DMS53 treated with DMSO at 0.1 percent for 48 hours (cell line): Measurements from ENCODE around the gene TKT.
A peak's percentile ranks its signal among the peaks of the same experiment; 100 is the strongest.
"Not testable (repeated sequence)": the region's sequence is repeated elsewhere in the genome, so short reads cannot be mapped to it uniquely, and the experiment has no call there.

Source experiments
- DNase-seq: peaks from one replicate; lab custom pipeline; 2025; ENCODE audit not compliant: unreplicated experiment; lab: John Stamatoyannopoulos, UW

TKT gene

DNA sequence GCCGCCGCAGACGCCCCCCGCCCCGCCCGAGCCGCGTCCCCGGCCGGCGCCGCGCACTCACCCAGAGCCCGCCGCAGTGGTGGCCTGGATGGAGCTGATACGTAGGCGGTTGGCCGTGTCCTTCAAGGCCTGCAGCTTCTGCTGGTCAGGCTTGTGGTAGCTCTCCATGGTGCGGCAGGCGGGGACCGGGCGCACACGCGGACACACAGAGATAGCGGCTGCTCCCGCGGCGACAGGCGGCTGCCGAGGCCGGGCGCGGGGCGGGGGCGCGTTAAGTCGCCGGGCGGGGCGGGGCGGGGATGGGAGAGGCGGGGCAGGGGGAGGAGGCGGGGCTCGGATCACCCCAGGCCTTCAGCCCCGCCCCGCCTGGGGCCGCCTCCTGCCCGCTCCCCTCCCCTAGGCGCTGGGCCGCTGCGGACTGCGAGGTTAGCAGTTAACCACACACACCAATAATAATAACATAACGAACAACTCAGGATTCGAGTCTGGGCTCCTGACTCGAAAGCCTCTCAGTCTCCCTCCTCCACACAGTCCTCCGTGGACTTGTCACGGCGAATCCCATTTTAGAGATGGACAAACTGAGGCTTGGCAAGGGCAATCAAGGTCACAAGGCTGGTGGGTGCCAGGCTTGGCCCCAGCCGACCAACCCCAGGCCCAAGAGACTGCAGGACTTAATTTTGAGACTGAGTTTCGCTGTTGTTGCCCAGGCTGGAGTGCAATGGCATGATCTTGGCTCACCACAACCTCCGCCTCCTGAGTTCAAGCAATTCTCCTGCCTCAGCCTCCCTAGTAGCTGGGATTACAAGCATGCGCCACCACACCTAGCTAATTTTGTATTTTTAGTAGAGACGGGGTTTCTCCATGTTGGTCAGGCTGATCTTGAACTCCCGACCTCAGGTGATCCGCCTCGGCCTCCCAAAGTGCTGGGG is at the start of gene TKT:
TKT (minus strand) TSS at position 248 of the 929 bp plus-strand sequence; CDS start at position 168, 80 bp downstream.
- DNase-seq, result peak; percentile 20

GRCh38 chr3:53303957-53304356 is 48.1 kb upstream of the TKT start:
- DNase-seq, result no peak

- DNase-seq, result no peak
Measured at GRCh38 chr3:53303549-53303948, 47.7 kb upstream of the TKT start.

- no peak for DNase-seq
Measured at GRCh38 chr3:53300826-53301225, 45.0 kb upstream of the TKT start.

GRCh38 chr3:53299611-53300023 is 43.8 kb upstream of the TKT start:
- DNase-seq, result not testable (repeated sequence)

GRCh38 chr3:53295410-53295809 is 39.6 kb upstream of the TKT start:
- no peak for DNase-seq

- no peak for DNase-seq
Measured at GRCh38 chr3:53293867-53294266, 38.0 kb upstream of the TKT start.

GRCh38 chr3:53288214-53288613 is 32.4 kb upstream of the TKT start:
- DNase-seq, result no peak

DNA sequence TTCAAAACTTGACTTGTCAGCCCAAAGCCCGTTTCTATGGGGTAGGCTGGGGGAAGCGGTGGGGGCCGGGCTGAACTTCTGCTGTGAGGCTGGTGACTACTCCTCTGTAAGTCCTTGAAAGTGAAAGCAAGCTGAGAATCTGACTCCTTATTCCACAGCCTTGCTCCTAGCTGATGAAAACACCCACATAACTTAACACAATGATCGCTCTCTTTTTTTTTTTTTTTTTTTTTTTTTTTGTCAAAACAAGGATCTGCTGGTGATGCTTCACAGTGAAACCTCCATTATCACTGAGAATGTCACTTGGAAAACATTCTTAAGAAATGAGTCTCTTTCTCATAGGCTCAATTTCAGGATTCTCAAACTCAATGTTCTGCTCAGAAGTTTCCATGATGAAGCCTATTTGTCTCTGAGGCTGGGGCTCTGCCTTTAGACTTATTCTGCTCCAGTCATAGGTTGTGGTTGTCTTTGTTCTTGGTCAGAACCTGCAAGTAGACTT is 31.4 kb upstream of the TKT start:
- no peak for DNase-seq

DNA sequence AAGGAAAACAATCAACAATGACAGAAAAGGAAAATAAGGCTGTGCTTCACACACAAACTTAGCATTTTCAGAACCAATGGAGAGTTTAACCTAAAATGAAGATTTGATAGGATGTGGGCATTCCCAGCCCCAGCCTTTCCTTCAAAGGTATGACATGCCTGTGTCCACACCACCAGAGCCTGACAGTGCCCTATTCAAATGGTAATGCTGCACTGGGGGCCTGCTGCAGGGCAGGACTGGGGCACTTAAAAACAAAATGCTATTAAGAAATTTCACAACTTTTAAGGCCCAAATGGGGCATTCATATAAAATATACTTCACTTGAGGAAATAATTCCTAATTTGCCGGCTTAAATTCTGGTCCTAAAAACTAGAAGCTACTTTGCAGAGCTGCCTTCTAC is 30.9 kb upstream of the TKT start:
- DNase-seq, result no peak

DNA sequence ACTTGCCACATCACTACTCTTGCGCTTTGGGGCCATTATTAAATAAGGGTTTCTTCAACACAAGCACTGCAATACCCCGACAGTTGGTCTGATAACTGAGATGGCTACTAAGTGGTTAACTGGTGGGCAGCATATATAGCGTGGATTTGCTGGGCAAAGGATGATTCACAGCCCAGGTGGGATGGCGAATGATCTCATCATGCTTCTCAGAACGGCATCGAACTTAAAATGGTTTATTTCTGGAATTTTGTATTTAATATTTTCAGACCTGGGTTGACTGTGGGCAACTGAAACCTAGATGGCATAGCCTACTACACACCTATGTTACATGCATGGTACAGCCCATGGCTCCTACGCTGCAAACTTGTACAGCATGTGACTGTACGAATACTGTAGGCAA is 26.8 kb upstream of the TKT start:
- no peak for DNase-seq

DNA sequence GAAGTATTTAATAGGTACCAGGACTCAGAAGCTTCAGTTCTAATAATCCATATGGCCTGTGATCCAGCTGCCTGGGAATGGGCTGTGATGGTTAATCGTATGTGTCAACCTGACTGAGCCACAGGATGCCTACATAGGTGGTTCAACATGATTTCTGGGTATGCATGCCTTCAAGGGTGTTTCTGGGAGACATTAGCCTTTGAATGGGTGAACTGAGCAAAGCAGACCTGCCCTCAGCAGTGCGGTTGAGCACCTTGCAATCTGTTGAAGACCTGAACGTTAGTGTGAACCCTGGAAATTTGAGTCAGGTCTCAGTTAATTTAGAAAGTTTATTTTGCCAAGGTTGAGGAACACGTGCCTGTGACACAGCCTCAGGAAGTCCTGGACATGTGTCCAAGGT is 22.8 kb upstream of the TKT start:
- no peak for DNase-seq

GRCh38 chr3:53274938-53275605 is 19.2 kb upstream of the TKT start:
- DNase-seq, result no peak

DNA sequence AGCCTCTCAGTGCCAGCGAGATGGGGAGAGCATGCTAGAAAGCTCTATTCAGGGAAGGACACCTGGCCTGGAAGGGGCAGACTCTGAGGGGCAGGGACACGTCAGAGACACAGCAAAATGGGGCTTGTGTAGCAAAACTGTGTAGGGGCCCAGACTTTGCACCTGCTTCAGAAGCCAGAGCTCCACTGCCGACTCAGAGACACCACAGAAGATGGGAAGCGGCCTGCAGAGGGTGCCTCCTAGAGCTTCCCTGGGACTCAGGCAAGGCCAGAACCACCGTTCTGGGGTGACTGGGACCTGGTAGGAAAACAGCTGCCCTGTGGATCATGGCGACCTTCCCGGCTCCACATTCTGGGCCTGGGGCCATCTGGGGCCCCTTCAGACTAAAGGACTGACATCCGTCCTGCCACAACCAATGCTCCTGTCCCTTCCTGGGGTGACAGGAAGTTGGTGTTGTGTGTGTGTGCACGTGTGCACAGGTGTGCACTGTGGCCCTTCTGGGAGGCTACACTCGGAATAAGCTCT is 17.4 kb upstream of the TKT start:
- no peak for DNase-seq

DNA sequence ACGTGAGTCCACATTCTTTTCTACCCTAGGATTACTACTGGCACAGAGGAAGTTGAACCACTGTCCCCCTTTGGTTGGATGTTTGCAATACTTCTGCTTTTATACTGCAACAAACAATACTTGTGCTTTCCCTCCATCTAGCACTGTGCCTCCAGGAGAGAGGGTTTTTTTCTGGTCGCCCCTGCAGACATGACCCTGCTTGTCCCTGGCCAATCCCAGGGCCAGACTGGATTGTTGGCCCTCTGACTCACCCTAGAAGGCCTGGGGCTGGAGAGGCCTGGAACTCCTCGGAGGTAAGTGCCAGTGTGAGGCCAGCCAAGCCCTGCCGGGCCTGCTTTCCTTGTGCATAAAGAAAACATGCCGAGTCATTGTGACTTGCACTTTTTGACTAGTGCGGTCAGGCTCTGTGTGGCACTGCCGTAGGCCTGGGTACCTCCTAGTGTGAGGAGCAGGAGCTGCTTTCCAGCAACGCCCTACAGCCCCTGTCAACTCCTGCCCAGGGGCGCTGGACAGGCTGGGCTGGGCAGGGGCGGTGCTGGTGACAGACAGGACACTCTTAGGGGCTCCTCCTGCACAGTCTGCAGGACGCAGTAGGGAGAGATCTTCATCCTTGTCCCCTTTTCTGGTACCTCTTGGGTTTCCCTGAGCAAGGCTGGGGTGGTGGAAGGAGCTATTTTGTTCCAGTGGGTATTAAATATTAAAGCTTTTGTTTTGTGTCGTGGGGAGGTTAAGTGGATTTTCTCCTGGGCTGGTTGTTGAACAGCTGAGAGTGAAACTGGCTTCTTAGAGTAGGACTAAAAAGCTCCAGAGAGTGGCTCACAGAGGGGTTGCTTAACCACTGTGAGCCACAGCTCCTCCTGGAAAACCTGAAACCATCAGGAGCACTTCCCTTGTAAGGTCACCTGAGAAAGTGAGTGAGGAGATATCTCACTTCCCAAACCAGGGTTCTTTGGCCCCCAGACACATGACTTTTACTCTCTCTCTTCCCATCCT is 14.4 kb upstream of the TKT start:
- peak; percentile 59 for DNase-seq

GRCh38 chr3:53269193-53269592 is 13.4 kb upstream of the TKT start:
- DNase-seq, result not testable (repeated sequence)

GRCh38 chr3:53267766-53268165 is 11.9 kb upstream of the TKT start:
- DNase-seq, result no peak

DNA sequence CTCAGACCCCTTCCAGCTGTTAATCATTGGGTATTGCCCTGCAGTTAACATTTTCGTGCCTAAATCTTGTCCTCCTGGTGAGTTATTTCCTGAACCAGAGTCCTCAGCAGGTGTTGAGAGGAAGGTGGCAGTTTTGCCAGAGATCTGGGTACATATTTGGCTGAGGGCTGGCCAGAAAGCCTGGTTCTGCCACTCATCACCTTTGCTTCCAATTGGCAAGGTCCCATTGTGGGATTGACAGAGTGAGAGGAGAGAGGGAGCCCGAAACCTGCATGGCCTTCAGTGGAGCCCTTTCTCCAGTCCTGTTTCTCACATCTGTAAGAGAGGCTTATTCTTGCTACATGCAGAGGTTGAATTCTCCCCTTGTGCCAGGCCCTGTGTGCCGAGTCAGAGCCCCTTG is 8.9 kb upstream of the TKT start:
- no peak for DNase-seq

DNA sequence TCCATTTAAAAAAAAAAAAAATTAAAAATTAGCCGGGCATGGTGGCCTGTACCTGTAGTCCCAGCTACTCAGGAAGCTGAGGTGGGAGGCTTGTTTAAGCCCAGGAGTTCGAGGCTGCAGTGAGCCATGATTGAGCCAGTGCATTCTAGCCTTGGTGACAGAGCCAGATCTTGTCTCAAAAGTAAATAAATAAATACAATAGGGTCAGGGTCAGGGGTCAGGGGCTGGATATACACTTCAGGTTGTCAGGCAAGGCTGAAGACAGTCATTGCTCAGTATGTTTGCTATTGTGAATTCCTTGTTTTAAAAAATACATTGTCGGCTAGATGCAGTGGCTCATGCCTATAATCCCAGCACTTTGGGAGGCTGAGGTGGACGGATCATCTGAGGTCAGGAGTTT is 8.1 kb upstream of the TKT start:
- no peak for DNase-seq

DNA sequence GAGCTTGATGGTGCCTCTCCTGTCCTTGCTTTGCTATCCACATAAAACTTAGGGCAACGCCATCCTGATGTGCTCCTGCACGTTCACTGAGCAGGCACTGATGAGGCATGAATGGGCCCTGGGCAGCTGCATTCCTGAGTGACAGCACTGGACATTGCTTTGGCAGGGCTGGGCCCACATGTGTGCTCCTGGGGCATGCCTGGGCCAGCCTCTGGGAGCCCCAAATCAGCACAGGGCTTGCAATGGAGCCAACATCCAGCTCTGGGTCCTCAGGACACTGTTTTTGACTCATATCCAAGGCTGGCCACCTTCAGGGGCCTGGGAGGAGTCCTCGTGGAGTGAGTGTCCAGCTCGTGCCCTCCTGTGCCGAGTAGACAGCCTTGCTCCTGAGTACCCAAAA is 5.9 kb upstream of the TKT start:
- DNase-seq, result no peak
